Activated CD8-positive, alpha-beta memory T cell treated with anti-CD3 and anti-CD28 coated beads for 4 hours (primary cell): ENCODE data around the gene RUBCNL.
"Not testable (repeated sequence)": the region's sequence is repeated elsewhere in the genome, so short reads cannot be mapped to it uniquely, and the experiment has no call there.

ENCODE experiments used
- DNase-seq, 2 donors: peaks; one replicate each; pipeline ENCODE4 v3.0.0-alpha.2; 2020; ENCODE audit warnings: low read depth in 2 of 2

The RUBCNL gene

GRCh38 chr13:46373623-46374022 lies 13.4 kb downstream of the RUBCNL start:
- no peak for DNase-seq

GRCh38 chr13:46372938-46373337 lies 14.1 kb downstream of the RUBCNL start:
- DNase-seq = not testable (repeated sequence)

GRCh38 chr13:46372071-46372470 lies 15.0 kb downstream of the RUBCNL start:
- no peak for DNase-seq

- no peak for DNase-seq
Measured at GRCh38 chr13:46369506-46370277, 17.4 kb downstream of the RUBCNL start.

- no peak for DNase-seq
Measured at GRCh38 chr13:46367617-46368327, 19.3 kb downstream of the RUBCNL start.

GRCh38 chr13:46361276-46361934 lies 25.6 kb downstream of the RUBCNL start:
- no peak for DNase-seq

- no peak for DNase-seq
Measured at GRCh38 chr13:46360604-46361003, 26.4 kb downstream of the RUBCNL start.

- DNase-seq = no peak
Measured at GRCh38 chr13:46359714-46360113, 27.3 kb downstream of the RUBCNL start.

GRCh38 chr13:46355901-46356590 lies 31.0 kb downstream of the RUBCNL start:
- no peak for DNase-seq

GRCh38 chr13:46355088-46355468 lies 32.0 kb downstream of the RUBCNL start:
- DNase-seq = no peak

- no peak for DNase-seq
Measured at GRCh38 chr13:46354156-46355087, 32.6 kb downstream of the RUBCNL start.

GRCh38 chr13:46352805-46353204 lies 34.2 kb downstream of the RUBCNL start:
- DNase-seq = no peak

- DNase-seq = no peak
Measured at GRCh38 chr13:46350003-46350402, 37.0 kb downstream of the RUBCNL start.

GRCh38 chr13:46348961-46349360 lies 38.1 kb downstream of the RUBCNL start:
- no peak for DNase-seq

- no peak for DNase-seq
Measured at GRCh38 chr13:46347277-46347676, 39.8 kb downstream of the RUBCNL start.

GRCh38 chr13:46345866-46346265 lies 41.2 kb downstream of the RUBCNL start:
- DNase-seq = no peak

GRCh38 chr13:46345398-46345797 lies 41.7 kb downstream of the RUBCNL start:
- DNase-seq = no peak

GRCh38 chr13:46343279-46343994 lies 43.6 kb downstream of the RUBCNL start:
- no peak for DNase-seq

GRCh38 chr13:46342538-46342937 lies 44.5 kb downstream of the RUBCNL start:
- DNase-seq = no peak

- no peak for DNase-seq
Measured at GRCh38 chr13:46341112-46341711, 45.8 kb downstream of the RUBCNL start.
